H9 (cell line): ENCODE measurements around the gene TRIO. TPM values are rescaled to one million over a fixed set of nuclear protein-coding genes. Genes with fewer than 3 reads are reported as not detected.
A peak's percentile ranks its signal among the peaks of the same experiment; 100 is the strongest.

Experiments used
- DNase-seq: peaks from one replicate; pipeline ENCODE4 v3.0.0-alpha.2; 2017
- H2AFZ ChIP-seq: one replicate; pipeline ENCODE4 v1.6.1; 2013; ENCODE audit warnings: mild to moderate bottlenecking, low read length, control low read depth, moderate library complexity
- H2AK5ac ChIP-seq: 2 replicates; pipeline ENCODE4 v1.6.1; 2013; ENCODE audit warnings: low read length, control low read depth, mixed read lengths; ENCODE audit not compliant: insufficient read length
- H2BK120ac ChIP-seq: one replicate; pipeline ENCODE4 v1.6.1; 2013; ENCODE audit warnings: low read depth, mild to moderate bottlenecking, low read length, control low read depth, inconsistent platforms; ENCODE audit not compliant: poor library complexity, severe bottlenecking
- H2BK12ac ChIP-seq: 2 replicates; pipeline ENCODE4 v1.6.1; 2013; ENCODE audit warnings: low read length, control low read depth, mixed read lengths, low read depth; ENCODE audit not compliant: insufficient read length
- H2BK15ac ChIP-seq: 2 replicates; pipeline ENCODE4 v1.6.1; 2013; ENCODE audit warnings: low read depth, low read length, control low read depth
- H2BK20ac ChIP-seq: one replicate; pipeline ENCODE4 v1.6.1; 2013; ENCODE audit warnings: low read depth, mild to moderate bottlenecking, low read length, control low read depth, inconsistent platforms; ENCODE audit not compliant: poor library complexity, severe bottlenecking
- H2BK5ac ChIP-seq: 2 replicates; pipeline ENCODE4 v1.6.1; 2013; ENCODE audit warnings: low read length, control low read depth, mixed read lengths; ENCODE audit not compliant: insufficient read length
- H3K14ac ChIP-seq: 2 replicates; pipeline ENCODE4 v1.6.1; 2013; ENCODE audit warnings: low read length, control low read depth; ENCODE audit not compliant: insufficient read depth
- H3K18ac ChIP-seq: 2 replicates; pipeline ENCODE4 v1.6.1; 2013; ENCODE audit warnings: low read depth, mild to moderate bottlenecking, mixed read lengths, low read length, control low read depth; ENCODE audit not compliant: insufficient read length
- H3K23ac ChIP-seq: 2 replicates; pipeline ENCODE4 v1.6.1; 2013; ENCODE audit warnings: low read length, control low read depth, mixed read lengths, low read depth; ENCODE audit not compliant: insufficient read length
- H3K23me2 ChIP-seq: 2 replicates; pipeline ENCODE4 v1.6.1; 2013; ENCODE audit warnings: low read depth, mild to moderate bottlenecking, mixed read lengths, low read length, control low read depth; ENCODE audit not compliant: insufficient read length, poor library complexity, severe bottlenecking
- H3K27ac ChIP-seq: 2 replicates; pipeline ENCODE4 v1.5.1; 2013; ENCODE audit warnings: low read length, control low read depth, mixed read lengths, low read depth; ENCODE audit not compliant: insufficient read length
- H3K27me3 ChIP-seq: 2 replicates; pipeline ENCODE4 v1.6.1; 2013; ENCODE audit warnings: low read length, control low read depth, inconsistent platforms; ENCODE audit not compliant: insufficient read depth
- H3K4ac ChIP-seq: 2 replicates; pipeline ENCODE4 v1.6.1; 2013; ENCODE audit warnings: low read depth, mild to moderate bottlenecking, control low read depth, inconsistent platforms, low read length, moderate library complexity
- H3K4me1 ChIP-seq: 2 replicates; pipeline ENCODE4 v1.6.1; 2013; ENCODE audit warnings: low read length, control low read depth, inconsistent platforms; ENCODE audit not compliant: insufficient read depth
- H3K4me2 ChIP-seq: 2 replicates; pipeline ENCODE4 v1.6.1; 2013; ENCODE audit warnings: low read length, control low read depth, mixed read lengths; ENCODE audit not compliant: insufficient read length, insufficient read depth
- H3K56ac ChIP-seq: 2 replicates; pipeline ENCODE4 v1.6.1; 2013; ENCODE audit warnings: low read depth, mild to moderate bottlenecking, mixed read lengths, low read length, control low read depth; ENCODE audit not compliant: insufficient read length
- H3K79me1 ChIP-seq: 2 replicates; pipeline ENCODE4 v1.6.1; 2013; ENCODE audit warnings: low read depth, mild to moderate bottlenecking, moderate library complexity, low read length, control low read depth, inconsistent platforms; ENCODE audit not compliant: insufficient read depth, poor library complexity, severe bottlenecking
- H3K79me2 ChIP-seq: 2 replicates; pipeline ENCODE4 v1.6.1; 2013; ENCODE audit warnings: low read length, control low read depth, inconsistent platforms; ENCODE audit not compliant: insufficient read depth
- H3K9ac ChIP-seq: 2 replicates; pipeline ENCODE4 v1.6.1; 2013; ENCODE audit warnings: low read length, control low read depth, mixed read lengths; ENCODE audit not compliant: insufficient read length; ENCODE audit errors: extremely low read depth
- H3K9me3 ChIP-seq: one replicate; pipeline ENCODE4 v1.6.1; 2013; ENCODE audit warnings: low read depth, low read length, inconsistent platforms; ENCODE audit not compliant: control insufficient read depth
- H3T11ph ChIP-seq: one replicate; pipeline ENCODE4 v1.6.1; 2013; ENCODE audit warnings: mild to moderate bottlenecking, low read length, control low read depth, inconsistent platforms
- H4K20me1 ChIP-seq: one replicate; pipeline ENCODE4 v1.6.1; 2013; ENCODE audit not compliant: control insufficient read depth, insufficient read length, insufficient read depth
- H4K5ac ChIP-seq: 2 replicates; pipeline ENCODE4 v1.6.1; 2013; ENCODE audit warnings: low read depth, mild to moderate bottlenecking, mixed read lengths, low read length, control low read depth; ENCODE audit not compliant: insufficient read length
- H4K8ac ChIP-seq: replicated peaks from 2 replicates; pipeline ENCODE4 v1.6.1; 2013; ENCODE audit warnings: low read length, control low read depth, mixed read lengths, low read depth; ENCODE audit not compliant: insufficient read length
- H4K91ac ChIP-seq: 2 replicates; pipeline ENCODE4 v1.6.1; 2013; ENCODE audit warnings: low read depth, mild to moderate bottlenecking, moderate library complexity, mixed read lengths, low read length, control low read depth; ENCODE audit not compliant: insufficient read length
- H3K27ac Mint-ChIP-seq, 3 experiments: 2 replicates in 2 of 3; 3 replicates in 1 of 3; pipeline ENCODE4 v1.8.0; 2020 to 2021; ENCODE audit warnings: mixed read lengths in 3 of 3, mild to moderate bottlenecking in 1 of 3, moderate library complexity in 1 of 3
- H3K27me3 Mint-ChIP-seq: 2 replicates; pipeline ENCODE4 v1.8.0; 2021; ENCODE audit warnings: low read depth, mild to moderate bottlenecking, moderate library complexity, mixed read lengths
- H3K36me3 Mint-ChIP-seq, 3 experiments: 2 replicates in 2 of 3; 3 replicates in 1 of 3; pipeline ENCODE4 v1.8.0; 2020 to 2021; ENCODE audit warnings: low read depth in 3 of 3, mixed read lengths in 3 of 3; ENCODE audit not compliant: insufficient read depth in 1 of 3
- H3K4me1 Mint-ChIP-seq, 2 experiments: 2 replicates each; pipeline ENCODE4 v1.8.0; 2020; ENCODE audit warnings: mixed read lengths in 2 of 2
- H3K4me3 Mint-ChIP-seq, 2 experiments: 2 replicates in 1 of 2; 3 replicates in 1 of 2; pipeline ENCODE4 v1.8.0; 2020 to 2021; ENCODE audit warnings: mild to moderate bottlenecking in 2 of 2, mixed read lengths in 2 of 2, moderate library complexity in 1 of 2
- H3K9me3 Mint-ChIP-seq, 2 experiments: 2 replicates in 1 of 2; 3 replicates in 1 of 2; pipeline ENCODE4 v1.8.0; 2020; ENCODE audit warnings: mild to moderate bottlenecking in 2 of 2, mixed read lengths in 2 of 2, moderate library complexity in 1 of 2
- WGBS: extraction: QIAGEN DNeasy Blood & Tissue Kit; methylation state at CpG from one replicate; pipeline ENCODE4 v1.1.7; 2013; ENCODE audit warnings: missing lambda C conversion rate, low lambda C conversion rate, mixed read lengths; ENCODE audit not compliant: insufficient read length; ENCODE audit errors: extremely low coverage; 5-methylcytosine and 5-hydroxymethylcytosine counted together
- total RNA-seq: library from RNA; stranded (reverse); gene quantifications from 2 replicates; pipeline ENCODE4 v1.2.1, GENCODE V29; 2021
- TF ChIP-seq, protein P1 (sequence below): fragments of 200-600 bp; sonication (generic); conservative IDR thresholded peaks from 3 replicates; pipeline ENCODE4 v1.8.0; 2021; ENCODE audit warnings: antibody characterized with exemption, mild to moderate bottlenecking

The TRIO gene
- total RNA-seq, 1 experiment from 2014 or later = 87.8 TPM

DNA sequence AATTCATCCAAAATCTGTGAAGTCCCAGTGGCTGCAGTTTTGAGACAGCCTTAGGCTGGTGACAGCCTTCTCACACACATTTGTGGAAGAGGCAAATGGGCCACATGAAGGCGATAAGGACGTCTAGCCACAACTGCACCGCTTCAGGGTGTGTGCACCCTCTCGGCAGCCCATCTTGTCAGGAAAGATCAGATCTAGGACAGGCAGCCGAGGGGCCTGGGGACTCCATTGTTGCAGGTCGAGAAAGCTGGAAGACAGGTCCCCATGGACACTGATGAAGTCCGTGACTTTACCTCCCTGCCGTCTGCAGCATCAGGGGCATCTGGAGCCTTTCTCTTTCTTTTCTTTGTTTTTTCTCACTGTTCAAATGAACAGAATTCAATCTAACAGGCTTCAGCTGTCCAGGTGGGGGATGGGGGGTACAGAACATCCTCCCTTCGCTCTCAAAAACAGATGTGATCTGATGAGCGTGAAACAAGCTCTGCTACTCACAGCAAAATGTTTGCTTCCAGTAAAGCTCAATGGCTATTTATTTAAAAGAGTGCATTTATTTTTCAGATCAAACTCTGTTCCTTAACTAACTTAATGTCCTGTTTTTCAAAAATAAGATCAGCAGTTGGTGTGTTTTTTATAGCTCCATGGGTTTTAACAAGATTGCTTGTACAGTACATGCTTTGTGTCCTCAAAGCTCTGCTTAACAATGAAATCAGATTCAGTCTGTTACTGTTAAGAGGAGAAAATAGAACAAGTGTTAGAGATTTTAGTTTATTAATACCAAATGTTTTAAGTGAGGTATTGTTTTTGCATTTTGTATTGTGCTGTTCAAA lies 326.6 kb downstream of the TRIO start:
- H3K23me2 ChIP-seq = no peaks in the 10 kb centered on the region
- H3K14ac ChIP-seq = no peak overlapping the region
- no peaks in the 10 kb centered on the region for H3K27me3 ChIP-seq
- no peak overlapping the region for H3K4ac ChIP-seq
- WGBS = no CpG with 5 or more reads among the region's 10 CpGs
- H4K5ac ChIP-seq = no peak overlapping the region
- Mint-ChIP-seq H3K27me3 (no peaks in the 10 kb centered on the region), H3K4me3 (no peak overlapping the region), H3K9me3 (no peaks in the 10 kb centered on the region), H3K4me1 (peaks cover 3% of the 10 kb centered on the region in 2 experiments), H3K36me3 (peaks cover 11 to 50% (median 34%) of the 10 kb centered on the region in 3 experiments; a peak in 6 of 7 replicates), H3K27ac (peak overlapping the region; percentile 37 to 92 (median 88); a peak in 4 of 7 replicates)
- no peak overlapping the region for H4K8ac ChIP-seq
- H2BK12ac ChIP-seq = no peak overlapping the region
- TF ChIP-seq, protein P1, sequence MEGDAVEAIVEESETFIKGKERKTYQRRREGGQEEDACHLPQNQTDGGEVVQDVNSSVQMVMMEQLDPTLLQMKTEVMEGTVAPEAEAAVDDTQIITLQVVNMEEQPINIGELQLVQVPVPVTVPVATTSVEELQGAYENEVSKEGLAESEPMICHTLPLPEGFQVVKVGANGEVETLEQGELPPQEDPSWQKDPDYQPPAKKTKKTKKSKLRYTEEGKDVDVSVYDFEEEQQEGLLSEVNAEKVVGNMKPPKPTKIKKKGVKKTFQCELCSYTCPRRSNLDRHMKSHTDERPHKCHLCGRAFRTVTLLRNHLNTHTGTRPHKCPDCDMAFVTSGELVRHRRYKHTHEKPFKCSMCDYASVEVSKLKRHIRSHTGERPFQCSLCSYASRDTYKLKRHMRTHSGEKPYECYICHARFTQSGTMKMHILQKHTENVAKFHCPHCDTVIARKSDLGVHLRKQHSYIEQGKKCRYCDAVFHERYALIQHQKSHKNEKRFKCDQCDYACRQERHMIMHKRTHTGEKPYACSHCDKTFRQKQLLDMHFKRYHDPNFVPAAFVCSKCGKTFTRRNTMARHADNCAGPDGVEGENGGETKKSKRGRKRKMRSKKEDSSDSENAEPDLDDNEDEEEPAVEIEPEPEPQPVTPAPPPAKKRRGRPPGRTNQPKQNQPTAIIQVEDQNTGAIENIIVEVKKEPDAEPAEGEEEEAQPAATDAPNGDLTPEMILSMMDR = no peak
- no peak overlapping the region for H2BK120ac ChIP-seq
- H2BK5ac ChIP-seq = no peak overlapping the region
- no peak overlapping the region for H3K9ac ChIP-seq
- H3K23ac ChIP-seq = no peak overlapping the region
- no peak overlapping the region for H4K91ac ChIP-seq
- H3K4me1 ChIP-seq = no peaks in the 10 kb centered on the region; the same call in 1 of the 2 replicates
- H3K4me2 ChIP-seq = no peak overlapping the region
- no peak overlapping the region for H3K18ac ChIP-seq
- no peaks in the 10 kb centered on the region for H3K79me2 ChIP-seq
- no peak overlapping the region for H3K27ac ChIP-seq
- no peak overlapping the region for H3T11ph ChIP-seq
- H2AK5ac ChIP-seq = no peak overlapping the region
- DNase-seq = no peak
- no peaks in the 10 kb centered on the region for H4K20me1 ChIP-seq
- no peaks in the 10 kb centered on the region for H3K79me1 ChIP-seq
- H2BK20ac ChIP-seq = no peak overlapping the region
- H2AFZ ChIP-seq = no peak overlapping the region
- no peaks in the 10 kb centered on the region for H3K9me3 ChIP-seq
- H3K56ac ChIP-seq = no peak overlapping the region
- no peak overlapping the region for H2BK15ac ChIP-seq
